Right kidney (tissue), 1 donor: ENCODE results near the gene ZDHHC8.

Experiments
- DNase-seq: peaks from one replicate; pipeline ENCODE4 v3.0.0-alpha.2; 2016

Gene ZDHHC8

DNA sequence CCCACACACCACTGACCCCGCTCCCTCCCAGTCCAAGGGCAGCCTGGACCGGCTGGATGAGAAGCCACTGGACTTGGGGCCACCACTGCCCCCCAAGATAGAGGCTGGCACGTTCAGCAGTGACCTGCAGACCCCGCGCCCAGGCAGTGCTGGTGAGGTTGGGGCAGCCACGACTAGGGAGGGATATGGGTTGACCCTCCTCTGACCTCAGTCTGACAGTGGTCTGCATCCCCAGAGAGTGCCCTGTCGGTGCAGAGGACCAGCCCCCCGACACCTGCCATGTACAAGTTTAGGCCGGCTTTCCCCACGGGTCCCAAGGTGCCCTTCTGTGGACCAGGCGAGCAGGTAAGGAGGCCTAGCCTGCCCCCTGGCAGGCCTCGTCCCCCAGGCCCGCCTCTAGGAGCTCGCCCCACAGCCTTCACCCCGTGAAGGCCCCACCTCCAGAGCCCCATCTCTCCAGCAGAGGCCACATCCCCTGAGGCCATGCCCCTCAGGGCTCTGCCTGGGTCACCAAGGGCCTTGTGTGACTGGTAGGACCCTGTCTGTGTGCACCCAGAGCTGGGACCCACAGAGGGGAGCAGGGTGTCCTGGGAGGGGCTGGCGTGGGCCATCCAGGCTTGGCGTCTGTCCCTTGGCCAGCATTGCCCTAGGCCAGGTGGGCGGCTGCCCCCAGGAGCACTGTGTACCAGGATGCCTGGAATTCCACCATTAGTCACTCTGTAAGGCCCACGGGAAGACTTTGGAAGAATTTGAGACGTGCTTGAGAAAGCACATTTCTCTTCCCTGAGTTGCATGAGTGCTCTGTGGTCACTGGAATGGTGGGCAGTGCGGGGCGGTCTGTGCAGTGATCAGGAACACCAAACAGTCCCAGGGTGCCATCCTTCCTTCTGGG, 9.8 kb downstream of the ZDHHC8 start:
- DNase-seq = no peak

DNA sequence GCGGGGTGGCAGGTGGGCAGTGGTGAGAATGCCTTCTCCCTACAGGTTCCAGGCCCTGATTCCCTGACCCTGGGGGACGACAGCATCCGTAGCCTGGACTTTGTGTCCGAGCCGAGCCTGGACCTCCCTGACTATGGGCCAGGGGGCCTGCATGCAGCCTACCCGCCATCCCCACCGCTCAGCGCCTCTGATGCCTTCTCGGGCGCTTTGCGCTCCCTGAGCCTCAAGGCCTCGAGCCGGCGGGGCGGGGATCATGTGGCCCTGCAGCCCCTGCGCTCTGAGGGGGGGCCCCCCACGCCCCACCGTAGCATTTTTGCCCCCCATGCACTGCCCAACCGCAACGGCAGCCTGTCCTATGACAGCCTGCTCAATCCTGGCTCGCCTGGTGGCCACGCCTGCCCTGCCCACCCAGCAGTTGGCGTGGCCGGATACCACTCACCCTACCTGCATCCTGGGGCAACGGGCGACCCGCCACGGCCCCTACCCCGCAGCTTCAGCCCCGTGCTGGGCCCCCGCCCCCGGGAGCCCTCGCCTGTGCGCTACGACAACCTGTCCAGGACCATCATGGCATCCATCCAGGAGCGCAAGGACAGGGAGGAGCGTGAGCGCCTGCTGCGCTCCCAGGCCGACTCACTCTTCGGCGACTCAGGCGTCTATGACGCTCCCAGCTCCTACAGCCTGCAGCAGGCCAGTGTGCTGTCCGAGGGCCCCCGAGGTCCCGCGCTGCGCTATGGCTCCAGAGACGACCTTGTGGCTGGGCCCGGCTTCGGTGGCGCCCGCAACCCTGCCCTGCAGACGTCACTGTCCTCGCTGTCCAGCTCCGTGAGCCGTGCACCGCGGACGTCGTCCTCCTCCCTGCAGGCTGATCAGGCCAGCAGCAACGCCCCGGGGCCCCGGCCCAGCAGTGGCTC, 11.4 kb downstream of the ZDHHC8 start:
- no peak for DNase-seq

DNA sequence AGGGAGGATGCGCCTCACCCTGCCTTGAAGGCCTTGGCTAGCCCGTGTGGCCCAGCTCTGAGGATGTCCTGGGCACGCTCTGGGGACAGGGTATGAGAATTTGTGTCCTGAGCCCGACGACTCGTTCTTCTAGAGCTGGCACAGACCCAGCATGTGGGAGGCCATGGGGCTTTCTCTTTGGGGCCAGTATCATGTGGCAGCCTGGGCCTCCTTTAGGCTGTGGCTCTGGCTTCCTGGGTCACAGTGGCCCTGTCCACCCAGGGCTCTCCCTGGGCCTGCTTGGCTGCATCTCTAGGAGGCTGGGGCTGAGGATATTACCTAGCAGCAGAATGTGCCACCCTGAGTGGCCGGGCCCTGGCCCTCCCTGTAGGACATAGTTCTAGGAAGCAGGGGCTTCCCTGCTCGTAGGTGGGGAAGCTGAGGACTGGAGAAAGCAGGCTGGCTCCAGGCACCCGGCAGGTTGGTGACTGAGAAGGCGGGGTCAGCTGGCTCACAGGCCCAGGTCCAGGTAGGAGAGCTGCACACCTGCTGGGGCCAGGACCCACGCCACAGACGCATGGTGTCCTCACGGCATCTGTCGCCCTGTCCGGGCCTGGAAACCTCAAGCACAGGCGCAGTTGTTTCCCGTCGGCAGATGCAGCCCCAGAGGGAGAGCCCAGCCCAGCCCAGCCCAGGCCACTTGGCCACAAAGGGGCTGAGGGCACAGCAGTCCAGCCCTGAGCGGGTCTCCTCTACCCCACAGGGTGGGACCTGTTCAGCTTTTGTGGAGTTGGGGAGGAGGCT, 12.5 kb downstream of the ZDHHC8 start:
- no peak for DNase-seq

- no peak for DNase-seq
These were observed 13.7 kb downstream of the ZDHHC8 start for GRCh38 chr22:20145206-20145831.

- no peak for DNase-seq
These were observed 14.2 kb downstream of the ZDHHC8 start for GRCh38 chr22:20145832-20146223.

- DNase-seq = no peak
These were observed 15.2 kb downstream of the ZDHHC8 start for GRCh38 chr22:20146777-20147176.

- no peak for DNase-seq
These were observed 15.8 kb downstream of the ZDHHC8 start for GRCh38 chr22:20147237-20147988.

GRCh38 chr22:20148414-20148813, 16.8 kb downstream of the ZDHHC8 start:
- no peak for DNase-seq

GRCh38 chr22:20149257-20150250, 17.9 kb downstream of the ZDHHC8 start:
- DNase-seq = no peak

GRCh38 chr22:20150381-20151275, 19.0 kb downstream of the ZDHHC8 start, which contains the start of gene CCDC188:
Gene CCDC188 (minus strand): TSS chr22:20151055. CDS start chr22:20150986, 69 bp downstream.
- no peak for DNase-seq

- no peak for DNase-seq
These were observed 19.6 kb downstream of the ZDHHC8 start for GRCh38 chr22:20151276-20151588.

DNA sequence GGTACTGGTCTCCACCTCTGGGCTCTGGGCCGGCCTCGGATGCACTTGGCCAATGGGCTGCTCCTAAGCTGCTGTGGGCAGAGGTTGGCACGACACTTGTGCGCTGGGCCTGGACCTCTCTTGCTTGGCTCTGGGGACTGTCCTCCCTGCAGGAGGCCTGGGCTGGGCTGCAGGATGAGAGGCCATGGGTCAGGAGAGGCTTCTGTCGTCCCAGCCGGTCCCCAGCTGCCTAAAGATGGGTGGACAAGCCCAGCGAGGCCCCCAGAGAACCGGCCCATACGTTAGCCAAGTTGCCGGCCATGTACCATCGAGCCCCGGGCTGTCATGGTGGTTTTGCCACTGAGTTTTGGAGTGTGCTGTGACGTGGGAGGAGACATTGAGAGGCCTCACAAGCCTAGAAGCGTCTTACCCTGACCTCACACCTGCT, 20.9 kb downstream of the ZDHHC8 start:
- no peak for DNase-seq

GRCh38 chr22:20153945-20154344, 22.3 kb downstream of the ZDHHC8 start:
- DNase-seq = no peak

- DNase-seq = no peak
These were observed 23.1 kb downstream of the ZDHHC8 start for GRCh38 chr22:20154602-20155187.

DNA sequence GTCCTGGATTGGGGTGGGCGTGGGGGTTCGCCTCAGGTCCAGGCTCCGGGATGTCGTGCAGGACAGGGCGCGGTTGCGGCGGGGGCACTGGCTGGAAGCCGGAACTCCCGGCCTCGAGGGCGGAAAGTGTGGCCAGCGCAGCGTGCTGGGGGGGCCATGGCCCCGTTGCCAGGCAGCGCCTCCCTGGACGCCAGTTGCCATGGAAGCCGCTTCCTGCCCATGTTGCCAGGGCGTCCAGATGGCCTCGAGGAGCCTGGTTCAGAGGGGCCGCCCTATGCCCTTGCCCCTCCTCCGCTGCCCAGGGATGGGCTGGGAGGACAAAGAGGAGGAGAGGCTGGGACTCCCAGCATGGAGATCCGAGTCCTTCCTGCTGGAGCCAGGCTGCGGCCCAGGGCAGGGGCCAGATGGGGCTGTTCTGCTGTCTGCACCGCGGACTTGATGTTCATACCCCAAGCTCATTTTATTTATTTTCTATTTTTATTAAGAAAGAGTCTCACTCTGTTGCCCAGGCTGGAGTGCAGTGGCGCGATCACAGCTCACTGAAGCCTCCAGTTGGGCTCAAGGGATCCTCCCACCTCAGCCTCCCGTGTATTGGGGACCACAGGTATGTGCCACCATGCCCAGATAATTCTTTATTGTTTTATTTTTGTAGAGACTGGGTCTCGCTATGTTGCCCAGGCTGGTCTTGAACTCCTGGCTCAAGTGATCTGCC, 23.9 kb downstream of the ZDHHC8 start:
- no peak for DNase-seq

DNA sequence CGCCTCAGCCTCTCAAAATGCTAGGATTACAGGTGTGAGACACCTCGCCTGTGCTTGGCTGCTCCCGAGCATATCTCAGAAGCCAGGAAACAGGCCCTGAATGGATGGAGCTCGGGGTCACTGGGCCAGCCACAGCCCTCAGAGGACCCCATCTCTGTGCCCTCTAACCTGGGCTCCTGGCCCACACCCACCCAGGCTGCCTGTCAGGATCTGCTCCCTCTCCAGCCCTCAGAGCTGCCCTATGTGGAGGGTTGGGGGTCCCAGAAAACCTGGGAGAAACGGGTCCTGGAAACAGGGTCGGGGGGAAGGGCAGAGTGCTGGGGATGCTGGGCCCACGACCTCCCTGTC, 24.4 kb downstream of the ZDHHC8 start:
- DNase-seq = no peak

GRCh38 chr22:20156611-20157429, 25.2 kb downstream of the ZDHHC8 start:
- peak; percentile 79 for DNase-seq
